Ovary (tissue), 3 donors: ENCODE results near the gene ADGRV1.

Source experiments
- CTCF ChIP-seq, 3 donors: fragments of 450-650 bp in 2 of 3; fragments of 200-600 bp in 1 of 3; IDR thresholded peaks; one replicate each; pipeline versions ENCODE4 v1.5.1 to v1.8.0; 2016 to 2022; ENCODE audit warnings: antibody characterized with exemption in 3 of 3, mild to moderate bottlenecking in 1 of 3
- POLR2A ChIP-seq: fragments of 450-650 bp; IDR thresholded peaks from one replicate; pipeline ENCODE4 v1.6.1; 2017; ENCODE audit warnings: antibody characterized with exemption, mild to moderate bottlenecking, moderate library complexity
- donor health status: DM: no; HTN: no; CAD: no.

GRCh38 chr5:90933298-90933697, 374.7 kb downstream of the ADGRV1 start:
- TF ChIP-seq POLR2A = no peak
- TF ChIP-seq CTCF (IDR thresholded peaks at IDR 0.05) = no peak
